HepG2 (cell line): ENCODE data around the gene MLXIPL. TPM values are rescaled to one million over a fixed set of nuclear protein-coding genes. Genes with fewer than 3 reads are reported as not detected.
A peak's percentile ranks its signal among the peaks of the same experiment; 100 is the strongest.

Source experiments
- AHDC1 ChIP-seq: sonication (generic); formaldehyde crosslinking; IDR thresholded peaks from 2 replicates; pipeline ENCODE4 v1.5.1; 2020; ENCODE audit warnings: mild to moderate bottlenecking, missing genetic modification reagents, borderline replicate concordance
- ASH2L ChIP-seq: fragments of 300-600, 200-600 bp; sonication (generic); IDR thresholded peaks from 2 replicates; pipeline ENCODE4 v1.7.0; 2017; ENCODE audit warnings: low read depth, mild to moderate bottlenecking, moderate library complexity, mixed read lengths, low read length; ENCODE audit not compliant: insufficient read length
- ATRX ChIP-seq: sonication (generic); formaldehyde crosslinking; IDR thresholded peaks from 2 replicates; pipeline ENCODE4 v1.4.0; 2020; ENCODE audit warnings: missing genetic modification reagents, borderline replicate concordance
- CEBPZ ChIP-seq: IDR thresholded peaks from 2 replicates; pipeline ENCODE4 v1.6.1; 2012; ENCODE audit warnings: low read length, improper control_type of control experiment
- CENPX ChIP-seq: sonication (generic); formaldehyde crosslinking; IDR thresholded peaks from 2 replicates; pipeline ENCODE4 v1.9.0; 2021; ENCODE audit warnings: mild to moderate bottlenecking, missing genetic modification reagents, moderate library complexity
- ELF3 ChIP-seq: IDR thresholded peaks from 2 replicates; pipeline ENCODE4 v1.6.1; 2016; ENCODE audit warnings: missing genetic modification reagents, missing compliant biosample characterization
- HINFP ChIP-seq: sonication (generic); formaldehyde crosslinking; IDR thresholded peaks from 2 replicates; pipeline ENCODE4 v1.4.0; 2020; ENCODE audit warnings: low read depth, mild to moderate bottlenecking, missing genetic modification reagents
- HMGXB4 ChIP-seq, 2 experiments: sonication (generic) in 1 of 2; formaldehyde crosslinking in 1 of 2; IDR thresholded peaks; 2 replicates each; pipeline versions ENCODE4 v1.4.0 to v1.6.1; 2018 to 2020; ENCODE audit warnings: missing genetic modification reagents in 2 of 2, borderline replicate concordance in 1 of 2, low read depth in 1 of 2, mild to moderate bottlenecking in 1 of 2, missing biosample characterization in 1 of 2
- KDM5A ChIP-seq: fragments of 200-600 bp; sonication (generic); IDR thresholded peaks from 2 replicates; pipeline ENCODE4 v1.7.0; 2018; ENCODE audit warnings: antibody characterized with exemption, mild to moderate bottlenecking, low read length, borderline replicate concordance
- MTA1 ChIP-seq: sonication (generic); formaldehyde crosslinking; IDR thresholded peaks from 2 replicates; pipeline ENCODE4 v1.4.0; 2020; ENCODE audit warnings: missing genetic modification reagents, mild to moderate bottlenecking, borderline replicate concordance
- POLR2AphosphoS2 ChIP-seq: IDR thresholded peaks from 2 replicates; pipeline ENCODE4 v1.6.1; 2011; ENCODE audit warnings: low read depth, low read length, improper control_type of control experiment
- SNRNP70 ChIP-seq: fragments of 200-400 bp; formaldehyde crosslinking; IDR thresholded peaks from 2 replicates; pipeline ENCODE4 v1.6.1; 2017; ENCODE audit warnings: mild to moderate bottlenecking, low read depth, low read length, moderate library complexity
- THAP11 ChIP-seq: IDR thresholded peaks from 2 replicates; pipeline ENCODE4 v1.6.1; 2016; ENCODE audit warnings: missing biosample characterization, missing genetic modification reagents
- ZNF329 ChIP-seq: sonication (generic); formaldehyde crosslinking; IDR thresholded peaks from 2 replicates; pipeline ENCODE4 v1.9.0; 2021; ENCODE audit warnings: low read depth, mild to moderate bottlenecking, missing genetic modification reagents
- ZNF547 ChIP-seq: sonication (generic); formaldehyde crosslinking; IDR thresholded peaks from 2 replicates; pipeline ENCODE4 v1.5.1; 2020; ENCODE audit warnings: mild to moderate bottlenecking, missing genetic modification reagents
- ZNF652 ChIP-seq: IDR thresholded peaks from 2 replicates; pipeline ENCODE4 v1.6.1; 2016; ENCODE audit warnings: low read depth, borderline replicate concordance
- polyA plus RNA-seq, 8 experiments: library from polyadenylated mRNA; depleted of rRNA in 3 of 8; stranded (reverse) in 7 of 8; unstranded in 1 of 8; fragments of >200 nt; fragmentation: Illumina TruSeq in 4 of 8; extraction: Trizol in 4 of 8; gene quantifications; 2 replicates each; pipeline versions ENCODE4 v1.2.1 to v1.2.3, GENCODE V29; 2011 to 2016; ENCODE audit warnings: low read depth in 4 of 8, missing spikeins in 1 of 8, mixed read lengths in 1 of 8; ENCODE audit not compliant: insufficient read depth in 1 of 8
- total RNA-seq, 5 experiments: library from RNA; depleted of rRNA; stranded (reverse); fragments of >200 nt; fragmentation: Illumina TruSeq; extraction: Trizol; gene quantifications; 2 replicates each; pipeline ENCODE4 v1.2.3, GENCODE V29; 2016; ENCODE audit warnings: low read depth in 1 of 5

MLXIPL gene
- total and polyA plus RNA-seq, 2 of the 13 experiments (the other 11 are each of a cell fraction or from before 2014, with no cell fraction given): 51.6 to 60.1 TPM

GRCh38 chr7:73613954-73614735 is 10.2 kb downstream of the MLXIPL start (continued):
- TF ChIP-seq AHDC1 (CRISPR knock-in tag) (no peak), ELF3 (CRISPR knock-in tag) (no peak), ZNF652 (CRISPR knock-in tag) (no peak), POLR2AphosphoS2 (peak; percentile 24; the same call in 1 of the 2 replicates), ATRX (no peak), CENPX (no peak), CEBPZ (no peak), HINFP (CRISPR knock-in tag) (0 out of 2 replicates have a peak, but pooled peaks have one; percentile 50), MTA1 (no peak), HMGXB4 (CRISPR knock-in tag; IDR thresholded peaks at IDR 0.05; ENCODE audit: borderline replicate concordance in 1 of 2, low read depth in 1 of 2) (no peak), ZNF329 (CRISPR knock-in tag) (no peak), THAP11 (CRISPR knock-in tag) (no peak), ASH2L (no peak), KDM5A (no peak), ZNF547 (CRISPR knock-in tag) (no peak), SNRNP70 (no peak)
